ENCODE measurements around the gene FNDC1. TPM values are rescaled to one million over a fixed set of nuclear protein-coding genes. Genes with fewer than 3 reads are reported as not detected.

Gene FNDC1
- total RNA-seq, 1 donor from 2014 or later = 0.49 TPM

- Histone ChIP-seq H3K36me3 (no peaks in the 10 kb centered on the region), H3K4me1 (peaks cover 5% of the 10 kb centered on the region), H3K27me3 (no peaks in the 10 kb centered on the region), H3K27ac (no peak overlapping the region), H3K9me3 (no peaks in the 10 kb centered on the region), H3K4me3 (no peak overlapping the region)
- intact Hi-C loops (cut with DNase I) = no loop called here
- DNase-seq (ENCODE audit: extremely low spot score in 2 of 2) = no peak
- TF ChIP-seq, protein P1, sequence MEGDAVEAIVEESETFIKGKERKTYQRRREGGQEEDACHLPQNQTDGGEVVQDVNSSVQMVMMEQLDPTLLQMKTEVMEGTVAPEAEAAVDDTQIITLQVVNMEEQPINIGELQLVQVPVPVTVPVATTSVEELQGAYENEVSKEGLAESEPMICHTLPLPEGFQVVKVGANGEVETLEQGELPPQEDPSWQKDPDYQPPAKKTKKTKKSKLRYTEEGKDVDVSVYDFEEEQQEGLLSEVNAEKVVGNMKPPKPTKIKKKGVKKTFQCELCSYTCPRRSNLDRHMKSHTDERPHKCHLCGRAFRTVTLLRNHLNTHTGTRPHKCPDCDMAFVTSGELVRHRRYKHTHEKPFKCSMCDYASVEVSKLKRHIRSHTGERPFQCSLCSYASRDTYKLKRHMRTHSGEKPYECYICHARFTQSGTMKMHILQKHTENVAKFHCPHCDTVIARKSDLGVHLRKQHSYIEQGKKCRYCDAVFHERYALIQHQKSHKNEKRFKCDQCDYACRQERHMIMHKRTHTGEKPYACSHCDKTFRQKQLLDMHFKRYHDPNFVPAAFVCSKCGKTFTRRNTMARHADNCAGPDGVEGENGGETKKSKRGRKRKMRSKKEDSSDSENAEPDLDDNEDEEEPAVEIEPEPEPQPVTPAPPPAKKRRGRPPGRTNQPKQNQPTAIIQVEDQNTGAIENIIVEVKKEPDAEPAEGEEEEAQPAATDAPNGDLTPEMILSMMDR (IDR thresholded peaks at IDR 0.05) = no peak
- no peak for TF ChIP-seq POLR2AphosphoS5 (IDR thresholded peaks at IDR 0.05; ENCODE audit: insufficient read depth in 1 of 2, low read depth in 1 of 2)
- no peak for TF ChIP-seq POLR2A (IDR thresholded peaks at IDR 0.05)
Measured at GRCh38 chr6:159315562-159315961, 146.4 kb downstream of the FNDC1 start.

DNA sequence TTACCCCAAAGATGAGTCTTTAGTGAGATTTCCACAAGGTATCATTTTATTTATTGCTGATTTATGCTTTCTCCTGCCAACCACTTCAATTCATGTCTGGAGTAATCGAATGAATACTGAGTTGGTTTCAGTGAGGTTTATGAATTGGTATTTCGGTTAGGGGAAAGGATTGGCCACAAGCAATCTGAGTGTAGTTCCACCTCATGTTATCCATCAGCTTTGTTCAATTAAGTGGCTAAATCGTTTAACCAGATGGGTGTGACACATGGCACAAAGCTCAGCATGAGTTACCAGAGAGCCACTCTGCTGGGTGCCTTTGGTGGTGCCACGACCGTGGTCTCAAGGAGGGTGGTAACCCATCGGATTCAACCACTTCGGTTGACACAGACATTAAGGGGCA lies 148.2 kb downstream of the FNDC1 start:
- H3K27me3 ChIP-seq = no peaks in the 10 kb centered on the region
- H3K4me1 ChIP-seq = no peaks in the 10 kb centered on the region
- no peaks in the 10 kb centered on the region for H3K36me3 ChIP-seq
- H3K4me3 ChIP-seq = no peak overlapping the region
- no peaks in the 10 kb centered on the region for H3K9me3 ChIP-seq
- DNase-seq (ENCODE audit: extremely low spot score in 2 of 2) = no peak
- intact Hi-C loops (cut with DNase I) = no loop called here
- TF ChIP-seq POLR2AphosphoS5 (IDR thresholded peaks at IDR 0.05; ENCODE audit: insufficient read depth in 1 of 2, low read depth in 1 of 2) = no peak
- TF ChIP-seq POLR2A (IDR thresholded peaks at IDR 0.05) = no peak
- TF ChIP-seq, protein P1 (IDR thresholded peaks at IDR 0.05) = no peak
- H3K27ac ChIP-seq = no peak overlapping the region

- Histone ChIP-seq H3K4me1 (no peaks in the 10 kb centered on the region), H3K36me3 (no peaks in the 10 kb centered on the region), H3K27ac (no peak overlapping the region), H3K4me3 (no peak overlapping the region), H3K9me3 (no peaks in the 10 kb centered on the region), H3K27me3 (no peaks in the 10 kb centered on the region)
- no peak for DNase-seq (ENCODE audit: extremely low spot score in 2 of 2)
- intact Hi-C loops (cut with DNase I) = no loop called here
- TF ChIP-seq POLR2AphosphoS5 (IDR thresholded peaks at IDR 0.05; ENCODE audit: insufficient read depth in 1 of 2, low read depth in 1 of 2) = no peak
- TF ChIP-seq, protein P1 (IDR thresholded peaks at IDR 0.05) = no peak
- no peak for TF ChIP-seq POLR2A (IDR thresholded peaks at IDR 0.05)
Measured at GRCh38 chr6:159321267-159321666, 152.1 kb downstream of the FNDC1 start.

Other genes starting within 250 kb of the FNDC1 start
- 14.5 TPM for gene RSPH3, start 169.2 kb upstream of the FNDC1 start, total RNA-seq
- gene TAGAP, start 124.4 kb upstream of the FNDC1 start, total RNA-seq = 8.1 TPM